Neural progenitor cell (in vitro differentiated cells): ENCODE results near the gene DSCAML1.

Experiments
- CTCF ChIP-seq: fragments of 200-600 bp; sonication (generic); IDR thresholded peaks from 2 replicates; pipeline ENCODE4 v1.5.1; 2017; ENCODE audit warnings: antibody characterized with exemption, mild to moderate bottlenecking
- EZH2 ChIP-seq: fragments of 200-600 bp; sonication (generic); IDR thresholded peaks from 2 replicates; pipeline ENCODE4 v1.6.1; 2017; ENCODE audit warnings: antibody characterized with exemption, mild to moderate bottlenecking, moderate library complexity
- EZH2phosphoT487 ChIP-seq: fragments of 200-600 bp; sonication (generic); IDR thresholded peaks from 2 replicates; pipeline ENCODE4 v1.6.1; 2017; ENCODE audit warnings: antibody characterized with exemption

DNA sequence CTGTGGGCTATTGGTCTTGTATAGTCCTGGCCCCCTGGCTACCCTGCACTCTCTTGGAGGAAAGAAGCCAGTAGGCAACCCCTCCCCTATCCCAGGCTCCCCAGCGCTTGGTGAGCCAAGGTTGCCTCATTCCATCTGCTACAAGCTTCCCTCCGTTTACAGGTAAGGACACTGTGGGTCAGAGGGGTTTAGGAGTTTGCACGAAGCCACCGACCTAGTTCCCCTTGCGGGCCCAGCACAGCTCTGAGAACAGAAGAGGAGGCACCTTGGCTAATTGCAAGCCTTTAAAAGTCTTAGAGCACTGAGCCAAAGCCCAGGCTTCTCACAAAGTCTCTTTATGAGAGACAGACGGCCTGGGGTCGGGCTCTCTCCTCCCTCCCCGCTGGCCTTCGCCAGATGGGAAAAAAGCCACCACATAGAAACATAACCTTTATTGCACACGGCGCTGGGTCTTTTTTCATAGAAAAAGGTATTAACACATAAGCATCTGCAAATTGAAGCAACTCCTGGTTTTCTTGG lies 369.6 kb downstream of the DSCAML1 start:
- TF ChIP-seq CTCF (no peak), EZH2phosphoT487 (no peak), EZH2 (no peak)
